IPS-NIHi7 (cell line): ENCODE results near the gene PER3.
A peak's percentile ranks its signal among the peaks of the same experiment; 100 is the strongest.

Experiments
- DNase-seq: peaks from one replicate; pipeline ENCODE4 v3.0.0; 2012; ENCODE audit warnings: mixed read lengths; ENCODE audit errors: extremely low spot score

The PER3 gene

GRCh38 chr1:7833035-7833434 is 48.9 kb downstream of the PER3 start:
- no peak for DNase-seq

GRCh38 chr1:7838714-7839113 is 54.6 kb downstream of the PER3 start:
- no peak for DNase-seq

GRCh38 chr1:7839526-7839925 is 55.4 kb downstream of the PER3 start:
- DNase-seq = no peak

GRCh38 chr1:7842517-7842916 is 58.4 kb downstream of the PER3 start:
- no peak for DNase-seq

GRCh38 chr1:7845761-7846160 is 61.7 kb downstream of the PER3 start:
- no peak for DNase-seq

GRCh38 chr1:7846656-7847055 is 62.6 kb downstream of the PER3 start:
- DNase-seq = no peak

GRCh38 chr1:7847599-7847998 is 63.5 kb downstream of the PER3 start:
- DNase-seq = no peak

- DNase-seq = no peak
Measured at GRCh38 chr1:7850786-7851185, 66.7 kb downstream of the PER3 start.

GRCh38 chr1:7852804-7853683 is 69.0 kb downstream of the PER3 start, which contains the start of gene UTS2:
Gene UTS2 (minus strand): TSS chr1:7853065. CDS start chr1:7853003, 62 bp downstream.
- DNase-seq = no peak

GRCh38 chr1:7853684-7854026 is 69.6 kb downstream of the PER3 start:
- no peak for DNase-seq

GRCh38 chr1:7856345-7856744 is 72.3 kb downstream of the PER3 start:
- peak; percentile 41 for DNase-seq

GRCh38 chr1:7857000-7857399 is 72.9 kb downstream of the PER3 start:
- no peak for DNase-seq

- no peak for DNase-seq
Measured at GRCh38 chr1:7857985-7858384, 73.9 kb downstream of the PER3 start.

- no peak for DNase-seq
Measured at GRCh38 chr1:7859406-7859805, 75.3 kb downstream of the PER3 start.

GRCh38 chr1:7860130-7860529 is 76.0 kb downstream of the PER3 start:
- DNase-seq = no peak

- no peak for DNase-seq
Measured at GRCh38 chr1:7861452-7861851, 77.4 kb downstream of the PER3 start.

GRCh38 chr1:7862211-7863060 is 78.3 kb downstream of the PER3 start:
- DNase-seq = no peak

- DNase-seq = no peak
Measured at GRCh38 chr1:7863756-7864328, 79.8 kb downstream of the PER3 start.

- DNase-seq = no peak
Measured at GRCh38 chr1:7865978-7866377, 81.9 kb downstream of the PER3 start.

- no peak for DNase-seq
Measured at GRCh38 chr1:7868070-7868780, 84.1 kb downstream of the PER3 start.

- DNase-seq = no peak
Measured at GRCh38 chr1:7869136-7869920, 85.2 kb downstream of the PER3 start.
